ENCODE measurements around the gene CMSS1.

DNA sequence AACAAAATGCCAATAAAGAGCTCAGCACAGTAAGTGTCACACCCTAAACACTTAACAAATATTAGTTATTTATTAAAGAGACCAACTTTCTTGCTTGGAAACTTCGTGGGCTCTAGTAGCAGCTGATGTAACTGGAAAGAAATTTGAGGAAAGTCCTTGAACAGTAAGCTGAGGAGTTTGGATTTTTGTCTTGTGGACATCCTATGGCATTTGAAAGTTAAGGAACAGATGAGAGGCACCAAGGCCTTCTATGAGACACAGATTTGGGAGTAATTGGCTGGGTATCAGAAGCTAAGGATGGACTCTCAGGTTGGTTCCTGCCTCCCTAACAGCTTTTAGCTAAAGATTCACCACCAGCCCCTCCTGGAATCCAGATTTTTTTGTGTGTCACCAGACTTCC lies 356.3 kb downstream of the CMSS1 start:
- TF ChIP-seq REST (IDR thresholded peaks at IDR 0.05; ENCODE audit: borderline replicate concordance) (no peak), EZH2 (IDR thresholded peaks at IDR 0.05; ENCODE audit: borderline replicate concordance, insufficient read depth, low read length, poor library complexity, severe bottlenecking) (no peak), SMC3 (conservative IDR thresholded peaks at IDR 0.05; ENCODE audit: poor library complexity) (no peak), CTCF (IDR thresholded peaks at IDR 0.05; ENCODE audit: poor library complexity, severe bottlenecking) (no peak), EP300 (conservative IDR thresholded peaks at IDR 0.05; ENCODE audit: poor library complexity, severe bottlenecking) (no peak), TAF1 (IDR thresholded peaks at IDR 0.05; ENCODE audit: low read depth) (no peak), POLR2AphosphoS5 (IDR thresholded peaks at IDR 0.05) (no peak), RAD21 (conservative IDR thresholded peaks at IDR 0.05) (no peak)
